Activated B cell treated with CpG ODN at 0.5 μM for 24 hours (primary cell): ENCODE data around the gene TBCB. TPM values are rescaled to one million over a fixed set of nuclear protein-coding genes. Genes with fewer than 3 reads are reported as not detected.

Experiments used
- ATAC-seq: fragments of 200-7000 bp; cut with Tn5 transposase; one replicate; pipeline ENCODE4 v1.10.0; 2021; ENCODE audit warnings: low read depth, mild to moderate bottlenecking, moderate library complexity
- CTCF ChIA-PET: fragments of 350-600 bp; sonication (Branson Sonifier 250); formaldehyde crosslinking; loops from one replicate; lab custom pipeline; 2021; ENCODE audit warnings: antibody characterized with exemption; lab: Charles Lee
- POLR2A ChIA-PET: fragments of 350-600 bp; sonication (Branson Sonifier 250); formaldehyde crosslinking; loops from one replicate; lab custom pipeline; 2021; ENCODE audit warnings: antibody characterized with exemption; lab: Charles Lee
- DNase-seq: peaks from one replicate; pipeline ENCODE4 v3.0.0; 2022
- H3K27ac Mint-ChIP-seq: one replicate; pipeline ENCODE4 v1.8.0; 2020; ENCODE audit warnings: mixed read lengths
- H3K27me3 Mint-ChIP-seq: one replicate; pipeline ENCODE4 v1.8.0; 2021; ENCODE audit warnings: mixed read lengths
- H3K36me3 Mint-ChIP-seq: one replicate; pipeline ENCODE4 v1.8.0; 2021; ENCODE audit warnings: low read depth, mixed read lengths
- H3K4me1 Mint-ChIP-seq: one replicate; pipeline ENCODE4 v1.8.0; 2021; ENCODE audit warnings: mixed read lengths
- H3K4me3 Mint-ChIP-seq: one replicate; pipeline ENCODE4 v1.8.0; 2020; ENCODE audit warnings: mild to moderate bottlenecking, mixed read lengths
- H3K9me3 Mint-ChIP-seq: one replicate; pipeline ENCODE4 v1.8.0; 2020; ENCODE audit warnings: mixed read lengths
- CTCF ChIP-seq: fragments of 200-600 bp; IDR thresholded peaks from one replicate; pipeline ENCODE4 v1.8.0; 2022; ENCODE audit warnings: antibody characterized with exemption, mild to moderate bottlenecking
- intact Hi-C: fragments of 100-400 bp; cut with micrococcal nuclease; formaldehyde crosslinking; loops from one replicate; pipeline ENCODE4 v1.15.1; 2024
- total RNA-seq: library from RNA; stranded (reverse); gene quantifications from 2 replicates; pipeline ENCODE4 v1.2.3, GENCODE V29; 2022

The TBCB gene
- total RNA-seq, 1 donor from 2014 or later, result 144 TPM

- ChIA-PET CTCF (interaction anchor here (0.8 to 1.9 kb wide), 2 partner anchors 14 to 155 kb away, joined by 3 to 8 read pairs; no protein-coding TSS in a partner anchor), POLR2A (interaction anchor here (0.6 to 2.2 kb wide), 16 partner anchors 10 to 1257 kb away, joined by 3 to 28 read pairs (median 5); partner anchors contain the start of genes ALKBH6, CAPNS1, COX6B1 and LIN37)
- H3K27ac Mint-ChIP-seq, result peak overlapping the region; percentile 97
- H3K4me1 Mint-ChIP-seq, result peaks cover 43% of the 10 kb centered on the region
- no peaks in the 10 kb centered on the region for H3K9me3 Mint-ChIP-seq
- TF ChIP-seq CTCF, result no peak
- no peaks in the 10 kb centered on the region for H3K27me3 Mint-ChIP-seq
- intact Hi-C loops, result loop anchor here (10.0 kb wide), 4 partner anchors 179 to 1541 kb away; partner anchors contain the start of genes COX6B1, ETV2, IGFLR1 and LIN37
- H3K36me3 Mint-ChIP-seq, result peaks cover 61% of the 10 kb centered on the region
- ATAC-seq, result no peak
- DNase-seq, result no peak
- H3K4me3 Mint-ChIP-seq, result peak overlapping the region; percentile 92
These were observed 1.2 kb upstream of the TBCB start for GRCh38 chr19:36113894-36114720.

- peaks cover 69% of the 10 kb centered on the region for H3K36me3 Mint-ChIP-seq
- CTCF ChIA-PET, result interaction anchor here (0.8 to 1.9 kb wide), 2 partner anchors 13 to 156 kb away, joined by 3 to 8 read pairs; no protein-coding TSS in a partner anchor
- TF ChIP-seq CTCF, result no peak
- H3K27ac Mint-ChIP-seq, result peak within 1 kb of the TSS; percentile 97
- peak; percentile 86 for ATAC-seq
- peak; percentile 93 for DNase-seq
- no peaks in the 10 kb centered on the region for H3K27me3 Mint-ChIP-seq
- H3K4me3 Mint-ChIP-seq, result peak within 1 kb of the TSS; percentile 92
- peaks cover 43% of the 10 kb centered on the region for H3K4me1 Mint-ChIP-seq
- POLR2A ChIA-PET, result interaction anchor here (0.6 to 2.2 kb wide), 22 partner anchors 10 to 1352 kb away, joined by 3 to 28 read pairs (median 4); partner anchors contain the start of genes ALKBH6, CAPNS1, COX6B1 and LIN37
- intact Hi-C loops, result loop anchor here (1.0 to 10.0 kb wide), 11 partner anchors 13 to 1540 kb away; partner anchors contain the start of genes ALKBH6, COX6B1, ETV2 and IGFLR1
- no peaks in the 10 kb centered on the region for H3K9me3 Mint-ChIP-seq
These were observed 381 bp upstream of the TBCB start, which contains the start of gene POLR2I for GRCh38 chr19:36114721-36115452. POLR2I (minus strand) TSS chr19:36114875; CDS start chr19:36114856, 19 bp downstream.

- CTCF ChIA-PET, result interaction anchor here (1.0 kb wide), 1 partner anchor 12 kb away, joined by 5 read pairs; no protein-coding TSS in a partner anchor
- no peak for DNase-seq
- H3K27me3 Mint-ChIP-seq, result no peaks in the 10 kb centered on the region
- intact Hi-C loops, result loop anchor here (10.0 kb wide), 4 partner anchors 181 to 1539 kb away; partner anchors contain the start of genes COX6B1, ETV2, IGFLR1 and LIN37
- POLR2A ChIA-PET, result interaction anchor here (1.0 to 2.2 kb wide), 3 partner anchors 11 to 656 kb away, joined by 3 to 27 read pairs (median 3); partner anchors contain the start of gene ZNF850
- H3K36me3 Mint-ChIP-seq, result peaks cover 73% of the 10 kb centered on the region
- H3K9me3 Mint-ChIP-seq, result no peaks in the 10 kb centered on the region
- peak overlapping the region; percentile 92 for H3K4me3 Mint-ChIP-seq
- no peak for TF ChIP-seq CTCF
- peak overlapping the region; percentile 97 for H3K27ac Mint-ChIP-seq
- no peak for ATAC-seq
- H3K4me1 Mint-ChIP-seq, result peaks cover 43% of the 10 kb centered on the region
These were observed 1.0 kb downstream of the TBCB start for GRCh38 chr19:36116344-36116637.

GRCh38 chr19:36120092-36120983 lies 5.1 kb downstream of the TBCB start:
- POLR2A ChIA-PET, result interaction anchor here (0.5 to 0.6 kb wide), 2 partner anchors 95 to 208 kb away, joined by 3 read pairs; no protein-coding TSS in a partner anchor
- Mint-ChIP-seq H3K27ac (no peak overlapping the region), H3K4me1 (peaks cover 19% of the 10 kb centered on the region), H3K9me3 (no peaks in the 10 kb centered on the region), H3K27me3 (no peaks in the 10 kb centered on the region), H3K36me3 (peaks cover 66% of the 10 kb centered on the region), H3K4me3 (no peak overlapping the region)
- CTCF ChIA-PET, result no interaction called here
- ATAC-seq (no peak), DNase-seq (no peak)
- TF ChIP-seq CTCF, result no peak
- intact Hi-C loops, result no loop called here
